C4-2B (cell line): ENCODE data around the gene MSX1.

Experiments used
- ZFX ChIP-seq: fragments of 450-650 bp; IDR thresholded peaks from 2 replicates; pipeline ENCODE4 v1.6.1; 2017
- TF ChIP-seq, protein P1 (sequence below): fragments of 450-650 bp; conservative IDR thresholded peaks from 2 replicates; pipeline ENCODE4 v1.5.1; 2017; ENCODE audit warnings: mild to moderate bottlenecking

DNA sequence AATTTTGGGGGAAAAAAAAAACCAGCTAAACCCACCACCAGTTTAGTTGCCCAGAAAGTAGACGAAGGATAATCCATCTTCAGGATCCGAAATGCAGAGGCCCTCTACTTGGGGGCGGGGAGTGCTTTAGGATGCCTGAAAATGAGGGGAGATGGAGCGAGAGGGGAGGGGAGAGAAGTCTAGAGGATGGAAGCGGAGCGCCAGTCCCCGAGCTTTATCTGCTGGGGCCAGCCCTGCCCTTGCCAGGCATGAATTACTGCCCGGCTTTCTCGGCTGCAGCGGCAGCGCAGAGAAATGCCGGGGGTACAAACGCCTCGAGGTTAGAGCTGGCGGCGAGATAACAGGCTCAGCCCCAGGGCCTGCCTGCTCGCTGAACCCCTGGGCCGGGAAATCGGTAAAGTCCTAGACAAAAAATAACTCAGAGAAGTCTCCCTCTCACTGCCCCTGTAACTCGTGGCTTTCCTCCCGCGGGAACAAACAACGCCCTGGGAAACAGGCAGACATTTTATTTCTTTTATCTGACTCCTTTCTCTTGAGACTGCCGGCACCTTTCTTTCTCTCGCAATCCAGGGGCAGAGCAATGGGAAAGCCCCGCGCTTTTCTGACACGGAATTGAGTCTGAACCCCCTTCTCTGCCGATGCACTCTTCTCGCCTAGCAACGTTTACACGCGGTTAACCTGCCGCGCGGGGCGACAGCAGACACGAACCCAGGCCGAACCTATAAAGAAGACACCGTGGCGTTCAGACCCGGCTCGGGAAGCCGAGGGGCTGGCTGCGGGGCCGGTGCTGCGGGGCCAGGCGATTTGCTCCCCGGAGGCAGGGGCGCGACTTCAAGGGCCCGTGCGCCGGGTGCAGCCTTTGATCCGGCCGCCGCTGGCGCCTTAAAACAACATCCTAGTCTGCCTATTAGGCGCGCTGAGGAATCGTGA lies 3.1 kb upstream of the MSX1 start:
- TF ChIP-seq, protein P1, sequence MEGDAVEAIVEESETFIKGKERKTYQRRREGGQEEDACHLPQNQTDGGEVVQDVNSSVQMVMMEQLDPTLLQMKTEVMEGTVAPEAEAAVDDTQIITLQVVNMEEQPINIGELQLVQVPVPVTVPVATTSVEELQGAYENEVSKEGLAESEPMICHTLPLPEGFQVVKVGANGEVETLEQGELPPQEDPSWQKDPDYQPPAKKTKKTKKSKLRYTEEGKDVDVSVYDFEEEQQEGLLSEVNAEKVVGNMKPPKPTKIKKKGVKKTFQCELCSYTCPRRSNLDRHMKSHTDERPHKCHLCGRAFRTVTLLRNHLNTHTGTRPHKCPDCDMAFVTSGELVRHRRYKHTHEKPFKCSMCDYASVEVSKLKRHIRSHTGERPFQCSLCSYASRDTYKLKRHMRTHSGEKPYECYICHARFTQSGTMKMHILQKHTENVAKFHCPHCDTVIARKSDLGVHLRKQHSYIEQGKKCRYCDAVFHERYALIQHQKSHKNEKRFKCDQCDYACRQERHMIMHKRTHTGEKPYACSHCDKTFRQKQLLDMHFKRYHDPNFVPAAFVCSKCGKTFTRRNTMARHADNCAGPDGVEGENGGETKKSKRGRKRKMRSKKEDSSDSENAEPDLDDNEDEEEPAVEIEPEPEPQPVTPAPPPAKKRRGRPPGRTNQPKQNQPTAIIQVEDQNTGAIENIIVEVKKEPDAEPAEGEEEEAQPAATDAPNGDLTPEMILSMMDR, result no peak
- TF ChIP-seq ZFX, result no peak
